Stomach smooth muscle (tissue), 2 donors: ENCODE data around the gene CPNE5.

ENCODE experiments used
- H3K27ac ChIP-seq: one replicate; pipeline ENCODE4 v1.7.0; 2013; ENCODE audit warnings: mild to moderate bottlenecking, low read length, inconsistent platforms
- H3K27me3 ChIP-seq, 2 donors: one replicate each; pipeline ENCODE4 v1.7.0; 2013; ENCODE audit warnings: low read length in 2 of 2; ENCODE audit not compliant: insufficient read depth in 2 of 2, control insufficient read depth in 1 of 2
- H3K36me3 ChIP-seq, 2 donors: one replicate each; pipeline ENCODE4 v1.7.0; 2013; ENCODE audit warnings: low read length in 2 of 2; ENCODE audit not compliant: control insufficient read depth in 2 of 2, insufficient read depth in 2 of 2
- H3K4me1 ChIP-seq: one replicate; pipeline ENCODE4 v1.7.0; 2013; ENCODE audit warnings: low read length; ENCODE audit not compliant: control insufficient read depth, insufficient read depth
- H3K4me3 ChIP-seq, 2 donors: one replicate each; pipeline ENCODE4 v1.7.0; 2013; ENCODE audit warnings: low read length in 2 of 2
- H3K9ac ChIP-seq, 2 donors: one replicate each; pipeline ENCODE4 v1.7.0; 2013; ENCODE audit warnings: low read length in 2 of 2, mild to moderate bottlenecking in 1 of 2
- H3K9me3 ChIP-seq, 2 donors: one replicate each; pipeline ENCODE4 v1.7.0; 2013; ENCODE audit warnings: low read length in 2 of 2; ENCODE audit not compliant: control insufficient read depth in 2 of 2
- donor health status: healthy.
- donor health status: Pancreatic carcinoma.

Gene CPNE5

DNA sequence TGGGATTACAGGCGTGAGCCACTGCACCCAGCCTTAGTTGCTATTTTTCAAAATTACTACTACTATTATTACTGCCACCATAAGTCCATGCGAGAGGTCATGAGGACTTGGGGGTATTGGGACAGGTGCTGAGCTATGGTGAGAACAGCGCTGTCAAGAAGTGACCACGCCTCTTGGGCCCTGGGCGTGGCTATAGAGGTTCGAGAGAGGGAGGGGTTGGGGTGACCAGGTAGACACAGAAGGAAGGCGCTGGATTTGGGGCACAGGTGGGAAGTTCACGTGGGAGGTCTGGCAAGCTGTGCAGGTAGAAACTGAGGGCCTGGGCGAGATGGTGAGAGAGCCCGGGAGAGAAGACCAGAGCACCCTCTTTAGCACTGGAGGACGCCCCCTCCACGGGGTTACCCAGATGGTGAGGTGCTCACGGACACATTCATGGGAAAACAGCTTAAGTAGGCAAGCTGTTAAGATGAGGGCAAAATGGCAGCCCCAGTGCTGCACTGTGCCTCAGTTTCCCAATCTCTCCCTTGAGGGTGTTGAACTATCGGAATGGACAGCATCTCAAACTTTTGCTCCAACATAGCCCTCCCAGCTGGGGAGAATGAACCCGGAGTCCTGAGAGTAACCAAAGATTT, 80.6 kb downstream of the CPNE5 start:
- Histone ChIP-seq H3K27me3 (no peaks in the 10 kb centered on the region), H3K36me3 (no peaks in the 10 kb centered on the region), H3K27ac (no peak overlapping the region), H3K9ac (no peak overlapping the region), H3K4me3 (no peak overlapping the region), H3K9me3 (no peaks in the 10 kb centered on the region), H3K4me1 (no peaks in the 10 kb centered on the region)

DNA sequence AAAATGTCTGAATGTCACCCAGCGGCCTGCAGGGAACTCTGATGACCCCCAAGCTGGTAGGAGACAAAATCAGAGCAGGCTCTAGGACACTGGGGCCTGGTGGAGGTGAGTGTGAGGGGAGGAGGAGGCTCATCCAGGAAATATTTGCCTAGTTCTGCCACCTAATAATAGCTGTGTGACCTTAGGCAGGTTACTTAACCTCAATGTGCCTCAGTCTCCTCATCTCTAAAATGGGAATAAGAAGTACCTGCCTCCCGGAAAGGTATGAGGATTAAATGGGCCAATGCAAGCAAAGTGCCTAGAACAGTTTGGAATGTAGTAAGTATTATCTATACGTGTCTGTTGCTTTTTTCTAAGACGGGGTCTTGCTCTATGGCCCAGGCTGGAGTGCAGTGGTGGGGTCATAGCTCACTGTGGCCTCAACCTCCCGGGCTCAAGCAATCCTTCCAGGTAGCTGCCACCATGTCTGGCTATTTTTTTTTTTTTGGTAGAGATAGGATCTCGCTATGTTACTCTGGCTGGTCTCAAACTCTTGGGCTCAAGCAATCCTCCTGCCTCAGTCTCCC, 81.2 kb downstream of the CPNE5 start:
- H3K36me3 ChIP-seq, result no peaks in the 10 kb centered on the region
- H3K4me1 ChIP-seq, result no peaks in the 10 kb centered on the region
- H3K4me3 ChIP-seq, result no peak overlapping the region
- no peak overlapping the region for H3K9ac ChIP-seq
- no peaks in the 10 kb centered on the region for H3K27me3 ChIP-seq
- no peak overlapping the region for H3K27ac ChIP-seq
- H3K9me3 ChIP-seq, result no peaks in the 10 kb centered on the region

DNA sequence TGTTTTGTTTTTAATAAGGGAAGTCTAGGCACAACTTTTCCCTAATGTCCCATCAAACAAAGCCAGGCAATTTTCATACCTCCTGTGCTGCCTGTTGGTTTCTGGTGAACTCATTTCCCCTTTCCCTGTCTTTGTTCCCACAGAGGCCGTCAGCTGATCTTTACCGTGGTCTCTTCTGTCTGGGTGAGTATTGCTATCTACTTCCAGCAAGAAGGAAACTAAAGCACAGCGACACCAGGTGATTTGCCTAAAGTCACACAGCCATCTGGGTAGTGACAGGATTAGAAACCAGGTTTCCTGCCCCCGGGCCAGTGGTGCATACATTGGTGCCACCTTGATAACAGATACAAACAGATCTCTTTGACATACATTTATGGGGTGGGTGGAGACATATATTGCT, 82.0 kb downstream of the CPNE5 start:
- no peaks in the 10 kb centered on the region for H3K9me3 ChIP-seq

DNA sequence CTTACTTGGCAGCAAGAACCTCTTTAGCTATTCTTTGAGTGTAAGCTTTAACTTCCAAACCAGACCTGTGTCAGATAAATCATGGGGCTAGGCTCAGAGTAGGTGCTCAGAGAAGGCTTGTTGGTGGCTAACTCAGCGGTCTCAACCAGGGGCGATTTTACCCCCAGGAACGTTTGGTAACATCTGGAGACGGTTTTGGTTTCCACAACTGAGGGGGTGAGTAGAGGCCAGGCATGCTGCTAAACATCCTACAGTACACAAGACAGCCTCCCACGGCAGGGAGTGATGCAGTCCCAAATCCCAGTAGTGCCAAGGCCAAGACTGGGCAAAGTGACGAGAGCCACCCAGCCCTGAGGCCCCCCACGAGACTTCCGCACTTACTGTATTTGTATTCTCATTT, 82.5 kb downstream of the CPNE5 start:
- Histone ChIP-seq H3K9ac (no peak overlapping the region), H3K27ac (no peak overlapping the region), H3K9me3 (no peaks in the 10 kb centered on the region), H3K27me3 (no peaks in the 10 kb centered on the region), H3K4me1 (peaks cover 3% of the 10 kb centered on the region), H3K4me3 (no peak overlapping the region), H3K36me3 (no peaks in the 10 kb centered on the region)

More for the DNA sequence above, 82.0 kb downstream of the CPNE5 start:
- Histone ChIP-seq H3K9ac (no peak overlapping the region), H3K27me3 (no peaks in the 10 kb centered on the region), H3K4me3 (no peak overlapping the region), H3K36me3 (no peaks in the 10 kb centered on the region), H3K27ac (no peak overlapping the region), H3K4me1 (peaks cover 3% of the 10 kb centered on the region)

DNA sequence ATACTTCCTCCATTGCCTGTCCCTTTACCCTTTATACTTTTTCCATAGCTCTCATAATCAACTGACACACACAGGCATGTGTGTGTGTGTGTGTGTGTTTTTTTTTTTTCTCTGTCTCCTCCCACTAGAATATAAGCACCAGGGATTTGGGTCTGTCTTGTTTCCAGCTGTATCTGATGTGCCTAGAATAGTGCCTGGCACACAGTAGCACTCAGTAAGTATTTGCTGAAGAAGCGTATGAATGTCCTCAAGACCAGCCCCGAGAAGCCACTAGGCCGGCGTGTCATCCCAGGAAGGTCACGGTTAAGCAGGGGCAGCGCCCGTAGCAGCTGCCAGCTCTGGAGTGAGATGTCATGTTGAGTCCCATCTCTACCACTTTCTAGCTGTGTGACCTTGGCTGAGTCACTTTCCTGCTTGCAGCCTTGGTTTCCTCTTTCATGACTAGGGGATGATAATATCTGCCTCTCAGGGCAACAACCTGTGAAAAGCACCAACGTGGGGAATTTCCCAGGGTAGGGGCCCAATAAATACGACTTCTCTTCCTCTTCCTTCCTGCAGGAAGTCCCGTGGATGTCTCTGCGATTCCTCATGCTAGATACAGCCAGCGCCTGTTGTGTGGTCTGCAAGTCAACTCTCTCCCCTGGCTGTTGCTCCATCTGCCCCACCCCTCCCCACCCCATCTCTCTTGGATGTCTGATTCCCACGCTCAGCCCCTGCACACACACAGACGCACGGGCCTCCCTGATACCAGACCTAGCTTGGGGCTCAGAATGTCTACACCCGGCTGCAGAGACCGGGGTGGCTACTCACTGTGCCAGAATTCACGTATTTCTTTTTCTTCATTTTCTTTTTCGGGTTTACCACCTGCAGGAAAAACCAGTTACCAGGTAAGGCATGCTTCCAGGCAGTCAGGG, 83.6 kb downstream of the CPNE5 start:
- no peak overlapping the region for H3K27ac ChIP-seq
- H3K9ac ChIP-seq, result no peak overlapping the region
- peaks cover 3% of the 10 kb centered on the region for H3K4me1 ChIP-seq
- H3K27me3 ChIP-seq, result no peaks in the 10 kb centered on the region
- no peak overlapping the region for H3K4me3 ChIP-seq
- H3K9me3 ChIP-seq, result peaks cover 0 to 1% of the 10 kb centered on the region in 2 donors
- H3K36me3 ChIP-seq, result no peaks in the 10 kb centered on the region

DNA sequence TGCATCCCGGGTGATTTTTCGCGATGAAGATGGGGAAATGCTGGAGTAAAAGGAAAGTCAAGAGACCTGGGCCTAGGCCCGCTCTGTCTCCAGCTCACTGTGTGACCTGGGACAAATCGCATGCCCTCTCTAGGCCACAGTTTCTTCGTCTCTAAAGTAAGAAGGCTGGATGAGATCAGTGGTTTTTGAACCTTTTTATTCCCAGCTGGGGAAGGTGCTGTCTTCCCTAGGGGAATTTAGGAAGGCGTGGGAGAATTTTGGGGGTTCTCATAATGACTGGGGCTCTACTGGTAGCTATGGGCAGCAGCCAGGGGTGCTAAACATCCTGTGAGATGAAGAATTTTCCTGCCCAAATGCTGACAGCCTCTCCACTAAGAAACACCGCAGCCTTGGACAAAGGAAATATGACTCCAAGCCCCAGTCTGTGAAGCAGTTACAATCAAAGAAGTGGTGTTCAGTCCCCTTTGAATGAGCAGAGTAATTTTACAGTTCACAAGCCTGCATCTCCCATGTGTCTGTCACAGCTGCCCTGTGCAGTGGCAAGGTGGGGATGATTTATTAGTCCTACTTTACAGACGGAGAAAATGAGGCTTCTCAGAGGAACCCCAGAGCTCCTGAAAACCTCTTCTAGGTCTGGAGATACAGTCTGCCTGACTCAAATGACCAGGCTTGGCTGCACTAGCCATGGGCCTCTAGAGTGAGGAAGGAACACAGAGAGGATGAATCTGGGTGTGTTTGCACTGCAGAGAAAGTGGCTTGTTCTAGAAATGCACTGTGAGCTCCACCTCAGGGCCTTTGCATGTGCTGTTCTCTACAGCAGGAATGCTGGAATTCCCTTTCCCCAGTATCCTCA, 84.4 kb downstream of the CPNE5 start:
- no peak overlapping the region for H3K4me3 ChIP-seq
- H3K27me3 ChIP-seq, result no peaks in the 10 kb centered on the region
- H3K9me3 ChIP-seq, result peaks cover 3 to 10% of the 10 kb centered on the region in 2 donors
- no peaks in the 10 kb centered on the region for H3K36me3 ChIP-seq
- H3K27ac ChIP-seq, result no peak overlapping the region
- H3K9ac ChIP-seq, result no peak overlapping the region
- peaks cover 3% of the 10 kb centered on the region for H3K4me1 ChIP-seq

DNA sequence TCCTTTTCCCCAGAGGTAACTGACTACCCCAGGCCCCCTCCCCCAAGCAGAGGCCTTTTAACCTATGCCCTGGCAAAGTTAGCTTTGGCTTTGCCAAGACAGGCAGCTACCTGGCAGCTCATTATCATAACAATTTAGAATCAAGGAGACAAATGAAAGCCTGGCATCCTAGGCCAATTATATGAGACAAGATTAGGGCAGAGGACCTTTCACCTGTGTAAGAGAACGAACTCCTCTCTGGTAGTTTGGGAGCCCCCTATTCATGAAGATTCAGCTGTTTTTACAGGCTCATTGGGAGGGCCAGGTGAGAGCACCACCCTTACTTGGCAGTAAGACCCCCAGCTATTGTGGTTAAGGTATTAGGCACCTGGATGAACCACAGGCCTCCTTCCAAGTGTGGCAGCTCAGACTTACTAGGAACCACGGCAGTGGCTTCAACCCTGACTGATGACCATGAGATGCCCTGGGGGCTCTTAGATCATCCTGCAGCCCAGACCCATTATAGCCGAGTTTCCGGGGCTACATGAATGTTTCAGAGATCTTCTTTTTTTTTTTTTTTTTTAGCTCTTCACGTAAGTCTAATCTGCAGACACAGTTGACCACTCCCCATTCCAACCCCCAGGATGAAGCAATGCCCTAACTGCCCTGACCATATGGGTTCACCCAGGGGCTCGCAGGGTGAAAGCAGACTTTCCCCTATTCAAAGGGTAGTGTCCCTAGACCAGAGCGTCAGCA, 85.4 kb downstream of the CPNE5 start:
- peaks cover 3% of the 10 kb centered on the region for H3K4me1 ChIP-seq
- H3K27ac ChIP-seq, result no peak overlapping the region
- H3K36me3 ChIP-seq, result no peaks in the 10 kb centered on the region

DNA sequence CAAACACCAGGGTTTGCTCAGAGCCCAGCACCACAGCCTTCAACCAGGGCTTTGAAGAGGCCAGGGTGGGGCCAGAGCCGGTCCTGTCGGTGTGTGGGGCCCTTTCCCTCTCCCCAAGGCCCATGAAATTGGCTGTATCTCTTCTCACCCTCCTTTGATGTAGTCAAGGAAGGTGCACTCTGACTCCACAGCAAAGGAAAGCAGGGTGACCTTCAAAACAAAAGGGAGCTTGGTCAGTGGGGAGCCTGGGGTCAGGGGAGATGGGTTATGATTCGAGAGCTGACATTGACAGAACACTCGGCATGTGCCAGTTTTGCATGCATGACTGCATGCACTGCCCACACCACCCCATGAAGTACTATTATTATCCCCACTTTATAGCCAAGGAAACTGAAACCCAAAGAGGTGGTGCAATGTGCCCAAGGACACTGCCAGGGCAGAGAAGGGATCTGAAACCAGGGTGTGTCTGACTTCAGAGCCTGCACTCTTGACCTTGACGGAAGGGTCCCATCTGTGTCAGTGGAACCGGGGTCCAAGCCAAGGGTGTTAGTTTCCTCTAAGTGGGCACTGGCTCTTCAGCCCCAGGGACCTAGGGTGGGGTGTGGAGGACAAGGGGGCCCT, 86.2 kb downstream of the CPNE5 start:
- H3K9ac ChIP-seq, result no peak overlapping the region
- H3K27ac ChIP-seq, result no peak overlapping the region

More for the DNA sequence above, 85.4 kb downstream of the CPNE5 start:
- Histone ChIP-seq H3K9me3 (peaks cover 6 to 14% of the 10 kb centered on the region in 2 donors), H3K4me3 (no peak overlapping the region), H3K9ac (no peak overlapping the region), H3K27me3 (no peaks in the 10 kb centered on the region)

DNA sequence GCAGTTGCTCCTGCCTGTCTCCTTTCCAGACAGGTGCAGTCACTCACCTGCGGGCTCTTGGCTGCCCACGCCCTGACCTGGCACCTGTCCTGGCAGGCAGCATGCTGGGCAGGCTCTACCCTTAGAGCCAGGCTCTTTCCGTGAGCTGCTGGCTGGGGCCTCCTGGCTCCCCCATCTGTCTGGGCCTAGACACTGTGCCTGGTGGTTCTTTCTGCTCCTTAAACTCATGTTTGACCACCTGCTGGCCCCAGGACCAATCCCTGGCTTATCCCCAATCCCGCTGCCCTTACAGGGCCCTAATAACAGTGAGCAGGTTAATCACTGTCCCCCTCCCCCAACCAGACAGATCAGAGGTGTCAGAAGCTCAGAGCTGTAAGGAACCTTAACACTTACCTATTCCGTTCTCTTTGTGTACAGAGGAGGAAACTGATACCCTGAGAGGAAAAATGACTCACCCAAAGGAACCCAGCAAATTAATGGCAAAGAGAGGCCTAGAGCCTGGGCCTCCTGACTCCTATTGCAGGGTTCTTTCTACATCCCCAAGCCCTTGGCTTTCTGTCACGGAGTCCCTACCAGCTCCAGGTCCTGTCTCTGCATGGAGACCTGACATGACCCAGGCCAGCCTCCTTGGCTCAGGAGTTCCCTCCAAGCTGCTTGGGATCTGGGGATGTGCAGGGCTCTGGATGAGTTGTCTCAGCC, 86.9 kb downstream of the CPNE5 start:
- Histone ChIP-seq H3K4me1 (peaks cover 3% of the 10 kb centered on the region), H3K27ac (no peak overlapping the region), H3K9me3 (peaks cover 6 to 22% of the 10 kb centered on the region in 2 donors), H3K27me3 (no peaks in the 10 kb centered on the region), H3K36me3 (no peaks in the 10 kb centered on the region), H3K4me3 (no peak overlapping the region), H3K9ac (no peak overlapping the region)

More for the DNA sequence above, 86.2 kb downstream of the CPNE5 start:
- peaks cover 3% of the 10 kb centered on the region for H3K4me1 ChIP-seq
- no peaks in the 10 kb centered on the region for H3K36me3 ChIP-seq
- H3K4me3 ChIP-seq, result no peak overlapping the region
- no peaks in the 10 kb centered on the region for H3K27me3 ChIP-seq
- peaks cover 6 to 22% of the 10 kb centered on the region in 2 donors for H3K9me3 ChIP-seq
